NCI-H2227 treated with DMSO at 0.1 percent for 48 hours (cell line): Measurements from ENCODE around the gene ELOVL6.
"Not testable (repeated sequence)": the region's sequence is repeated elsewhere in the genome, so short reads cannot be mapped to it uniquely, and the experiment has no call there.

Source experiments
- DNase-seq: peaks from one replicate; lab custom pipeline; 2025; lab: John Stamatoyannopoulos, UW

ELOVL6 gene

DNA sequence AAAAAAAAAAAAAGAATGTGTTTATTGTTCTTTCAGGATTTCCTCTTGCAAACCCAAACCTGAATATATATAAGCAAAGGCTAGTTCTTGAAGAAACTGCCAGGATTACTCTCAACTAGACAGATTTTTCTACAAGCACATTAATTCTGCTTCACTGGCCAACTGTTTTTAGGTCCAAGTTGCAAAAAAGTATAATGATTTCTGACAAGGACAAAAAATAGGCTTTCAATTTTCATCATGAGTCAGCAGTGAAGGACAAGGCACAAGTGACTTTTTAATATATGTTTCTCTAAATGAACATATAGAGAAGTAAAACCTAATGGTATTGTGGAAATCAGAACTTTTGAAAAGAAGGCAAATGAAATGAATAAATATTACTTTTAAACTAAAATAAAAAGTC, 73.7 kb downstream of the ELOVL6 start:
- DNase-seq, result no peak

DNA sequence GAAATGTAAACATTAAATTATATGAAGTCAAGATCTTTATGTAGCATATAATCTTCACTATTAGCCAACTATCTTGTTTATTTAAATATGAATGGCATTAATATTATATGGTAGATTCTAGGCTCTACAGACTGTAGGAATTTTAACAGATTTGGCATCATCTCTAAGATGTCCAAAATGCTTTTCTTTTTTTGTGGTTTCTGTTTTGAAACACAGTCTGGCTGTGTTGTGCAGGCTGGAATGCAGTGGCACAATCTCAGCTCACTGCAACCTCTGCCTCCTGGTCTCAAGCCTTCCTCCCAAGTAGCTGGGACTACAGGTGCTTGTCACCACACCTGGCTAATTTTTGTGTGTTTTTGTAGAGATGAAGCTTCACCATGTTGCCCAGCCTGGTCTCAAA, 76.2 kb downstream of the ELOVL6 start:
- DNase-seq, result no peak

DNA sequence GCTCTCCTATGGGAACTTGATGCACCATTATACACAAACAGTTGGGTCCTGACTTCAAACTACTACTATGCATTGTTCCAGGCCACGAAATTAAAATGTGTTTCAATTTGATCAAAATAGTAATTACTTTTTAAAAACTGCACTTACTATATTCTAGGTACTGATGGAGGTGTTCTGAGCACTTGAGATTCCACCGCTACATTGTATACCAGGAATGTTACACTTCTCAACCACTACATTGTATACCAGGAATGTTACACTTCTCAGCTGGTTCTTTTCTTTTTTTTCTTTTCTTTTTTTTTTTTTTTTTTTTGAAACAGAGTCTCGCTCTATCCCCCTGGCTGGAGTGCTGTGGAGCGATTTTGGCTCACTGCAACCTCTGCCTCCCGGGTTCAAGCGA, 77.9 kb downstream of the ELOVL6 start:
- DNase-seq, result no peak

DNA sequence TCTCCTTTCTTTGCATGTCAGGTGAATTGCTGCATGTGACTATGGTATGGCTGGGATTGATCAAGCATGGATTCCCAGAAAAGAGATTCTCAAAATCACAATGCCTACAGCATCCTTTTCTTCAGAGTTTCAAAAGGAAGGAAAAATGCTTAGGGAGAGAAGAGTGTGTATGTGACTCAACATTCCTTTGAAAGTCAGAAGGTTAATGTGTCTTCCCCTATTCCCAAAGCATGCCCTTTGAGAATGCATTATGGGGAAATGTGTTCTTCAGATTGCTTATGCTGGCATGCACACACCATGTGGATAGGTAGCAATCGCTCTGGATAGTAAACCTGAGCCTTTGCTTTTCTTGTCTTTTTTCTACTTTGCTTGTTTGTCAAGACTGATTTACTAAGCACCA, 78.5 kb downstream of the ELOVL6 start:
- DNase-seq, result no peak

DNA sequence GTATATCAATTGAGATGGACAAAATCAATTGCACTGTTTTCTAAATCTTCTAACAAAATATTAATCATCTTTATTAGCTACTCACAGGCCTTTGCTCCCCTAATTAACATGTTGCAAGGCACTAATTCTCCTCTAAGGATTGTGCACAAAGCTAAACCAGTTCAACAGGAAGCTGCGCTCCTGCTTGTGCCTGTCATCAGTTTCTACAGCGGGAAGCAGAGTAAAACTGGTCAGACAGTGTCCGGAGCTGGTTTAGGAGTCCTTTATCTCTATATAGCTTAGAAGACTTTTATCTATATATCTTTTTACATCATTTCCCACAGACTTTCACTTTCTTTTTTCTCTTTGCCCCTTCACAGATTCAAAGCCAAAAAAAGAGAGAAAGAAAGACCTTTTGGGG, 79.1 kb downstream of the ELOVL6 start:
- DNase-seq, result no peak

DNA sequence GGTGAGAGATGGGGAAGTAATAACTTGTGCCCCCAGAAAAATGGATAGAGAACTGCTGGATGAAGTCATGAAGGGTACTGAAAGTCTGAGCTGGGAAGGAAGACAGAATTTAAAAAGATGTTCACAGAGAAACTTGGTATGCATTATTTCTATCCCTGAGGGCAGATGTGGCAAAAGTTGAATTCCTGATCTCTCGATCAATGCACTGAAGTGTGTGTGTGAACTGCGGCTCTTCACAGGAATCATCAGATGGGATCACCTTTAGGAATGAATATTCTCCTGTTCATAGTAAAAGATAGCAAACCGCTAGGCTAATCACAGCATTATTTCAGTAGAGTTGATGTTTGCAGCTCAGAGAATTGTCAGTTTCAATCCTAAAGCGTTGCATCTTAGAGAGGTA, 86.4 kb downstream of the ELOVL6 start:
- DNase-seq, result no peak

DNA sequence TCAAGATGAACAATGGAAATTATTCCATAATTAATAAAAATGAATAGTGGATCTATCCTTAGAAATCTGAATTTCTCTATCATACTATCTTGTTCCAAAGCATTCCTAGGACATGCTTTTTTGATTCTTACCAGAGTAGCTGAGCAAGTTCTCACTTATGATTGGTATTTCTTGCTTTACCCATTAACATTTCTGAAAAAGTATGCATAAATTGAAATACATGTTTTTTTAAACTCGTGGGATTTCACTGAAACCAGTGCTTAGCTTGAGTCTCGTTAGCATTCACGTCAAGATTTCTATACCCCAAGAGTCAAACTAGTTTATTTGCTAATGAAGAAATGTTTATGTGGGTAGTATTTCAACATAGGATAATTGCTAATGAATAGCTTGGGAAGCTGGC, 89.0 kb downstream of the ELOVL6 start:
- DNase-seq, result no peak

DNA sequence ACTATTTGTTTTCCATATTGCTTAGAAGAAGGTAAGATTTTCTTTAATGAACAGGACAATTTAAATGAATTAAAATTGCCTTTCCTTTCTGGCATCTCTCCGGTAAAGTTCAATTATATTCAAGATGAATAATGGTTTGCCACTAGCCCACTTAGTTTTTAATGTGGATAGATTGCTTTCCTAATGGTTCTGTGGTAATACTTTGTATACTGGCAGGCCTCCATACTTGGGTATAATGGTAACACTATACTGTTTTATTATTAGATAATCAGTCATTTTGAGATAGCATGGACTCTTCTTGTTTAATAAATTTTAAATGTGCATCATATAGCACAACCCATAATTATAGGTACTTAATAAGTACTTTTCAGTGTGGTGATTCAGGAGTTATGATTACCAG, 89.5 kb downstream of the ELOVL6 start:
- DNase-seq, result no peak

DNA sequence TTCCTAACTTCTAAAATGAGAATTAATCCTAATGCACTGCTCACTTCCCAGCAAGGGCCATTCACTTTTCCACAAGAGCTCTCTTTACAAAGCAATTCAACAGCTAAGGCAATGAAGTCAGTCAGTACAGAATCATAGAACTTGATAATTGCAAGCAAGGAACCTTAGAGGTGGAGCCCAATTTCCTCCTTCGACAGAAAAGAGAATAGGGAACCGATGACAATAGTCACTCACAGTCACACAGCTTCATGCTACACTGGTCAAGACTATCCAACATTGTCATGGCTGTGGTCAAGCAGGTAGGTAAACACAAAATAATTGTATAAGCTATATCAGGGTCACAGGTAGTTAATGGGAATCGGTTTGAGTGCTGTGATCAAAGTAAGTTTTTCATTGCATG, 90.0 kb downstream of the ELOVL6 start:
- no peak for DNase-seq

DNA sequence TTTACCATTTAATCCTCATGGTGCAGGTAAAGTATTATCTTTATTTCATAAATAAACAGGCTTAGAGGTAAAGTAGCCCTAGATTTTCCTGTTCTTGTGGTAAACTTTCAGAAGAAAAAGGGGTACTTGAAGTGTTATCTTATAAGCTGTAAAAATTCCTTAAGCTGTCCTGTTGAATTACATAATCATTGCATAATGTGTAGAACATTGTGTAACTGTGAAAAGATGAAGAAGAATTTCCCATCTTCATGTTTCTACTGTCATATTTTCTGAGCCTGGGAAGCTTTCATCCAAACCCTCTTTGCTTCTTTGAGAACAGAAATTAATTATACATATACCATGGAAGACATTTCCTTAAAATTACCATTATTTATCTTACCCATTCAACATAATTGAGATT, 90.5 kb downstream of the ELOVL6 start:
- DNase-seq, result no peak

DNA sequence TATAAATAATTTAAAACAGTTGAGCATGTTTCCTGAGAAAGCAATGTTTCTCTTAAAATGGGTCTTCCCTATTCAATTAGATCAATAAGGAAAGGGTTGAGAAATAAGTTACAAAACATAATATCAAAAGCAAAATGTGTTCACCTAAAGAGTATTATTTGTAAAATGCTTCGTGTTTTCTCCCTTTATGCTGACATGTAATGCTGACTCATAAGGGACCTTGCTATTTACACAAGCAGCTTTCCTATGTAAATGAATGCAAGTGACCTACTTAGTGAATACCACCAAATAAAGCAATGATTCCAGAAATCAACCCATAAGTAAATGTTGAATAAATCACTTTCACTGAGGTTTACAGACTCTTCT, 91.5 kb downstream of the ELOVL6 start:
- no peak for DNase-seq

DNA sequence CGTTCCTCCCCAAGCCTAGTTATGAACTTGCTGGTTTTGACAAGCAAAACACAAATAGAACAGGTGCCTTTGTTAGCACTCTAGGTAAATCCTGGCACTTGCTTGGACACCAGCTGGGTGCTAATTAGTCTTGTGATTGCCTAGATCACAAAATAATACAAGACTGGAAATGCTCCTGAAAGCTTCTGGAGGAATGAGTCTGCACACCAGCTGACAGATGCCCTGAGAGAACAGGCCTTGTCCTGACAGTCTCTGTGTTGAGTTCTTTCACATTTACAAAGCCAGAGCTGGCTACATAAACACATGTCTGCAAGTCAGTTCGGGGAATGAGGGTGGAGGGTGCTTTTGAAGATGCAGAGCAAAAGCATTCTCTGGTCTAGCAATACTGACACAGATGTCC, 93.8 kb downstream of the ELOVL6 start:
- no peak for DNase-seq

DNA sequence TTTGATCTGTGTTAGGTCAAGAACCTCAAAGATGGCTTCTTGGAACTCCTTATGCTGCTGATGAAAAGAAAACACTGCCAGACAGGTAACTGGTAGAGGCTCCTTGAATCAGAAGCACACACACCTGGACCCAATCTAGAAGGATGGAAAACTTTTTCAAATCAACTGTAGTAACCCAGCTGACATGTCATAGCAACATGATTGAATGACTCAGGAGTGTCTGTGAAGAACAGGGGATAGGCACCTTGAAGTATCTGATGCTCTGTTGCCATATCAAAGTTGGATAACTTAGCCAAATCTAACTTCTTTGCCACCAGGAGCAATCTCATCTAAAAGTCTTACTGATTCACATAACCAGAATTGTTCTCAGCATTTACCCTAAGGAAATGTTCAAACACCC, 98.8 kb downstream of the ELOVL6 start:
- no peak for DNase-seq

DNA sequence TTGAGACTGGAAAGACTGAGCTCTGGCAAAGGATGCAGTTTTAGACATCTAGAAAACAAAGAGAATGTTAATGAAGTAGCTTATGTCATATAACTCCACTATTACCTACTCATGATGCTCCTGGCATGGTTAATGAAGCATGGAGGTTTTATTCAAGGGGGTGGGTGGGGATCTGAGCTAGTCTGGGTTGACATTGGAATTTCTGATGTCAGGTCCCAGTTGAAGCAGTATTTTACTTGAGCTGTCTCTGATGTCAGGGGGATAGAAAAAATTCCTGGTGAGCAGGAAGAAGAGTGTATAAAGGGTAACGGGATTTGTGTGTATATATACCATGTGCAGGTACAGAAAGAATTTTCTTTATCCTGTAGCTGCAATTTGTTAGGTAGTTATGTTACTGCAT, 102.0 kb downstream of the ELOVL6 start:
- DNase-seq, result no peak

DNA sequence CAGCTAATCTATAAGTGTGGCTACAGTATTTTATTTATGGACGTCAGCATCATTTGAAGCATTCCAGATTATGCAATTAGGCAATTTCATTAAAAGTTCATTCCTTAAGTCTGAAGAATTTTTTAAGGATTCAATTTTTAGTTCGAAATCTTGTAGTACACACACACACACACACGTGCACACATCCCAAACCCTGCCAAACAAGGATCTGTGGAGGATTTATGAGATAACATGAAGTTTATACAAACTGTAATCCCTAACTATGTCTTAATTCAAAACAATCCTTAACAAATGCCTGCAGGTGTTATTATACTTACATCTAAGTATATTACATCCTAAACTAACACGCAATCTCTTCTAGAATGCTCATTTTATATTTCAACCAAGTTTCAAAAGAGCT, 105.8 kb downstream of the ELOVL6 start:
- no peak for DNase-seq

DNA sequence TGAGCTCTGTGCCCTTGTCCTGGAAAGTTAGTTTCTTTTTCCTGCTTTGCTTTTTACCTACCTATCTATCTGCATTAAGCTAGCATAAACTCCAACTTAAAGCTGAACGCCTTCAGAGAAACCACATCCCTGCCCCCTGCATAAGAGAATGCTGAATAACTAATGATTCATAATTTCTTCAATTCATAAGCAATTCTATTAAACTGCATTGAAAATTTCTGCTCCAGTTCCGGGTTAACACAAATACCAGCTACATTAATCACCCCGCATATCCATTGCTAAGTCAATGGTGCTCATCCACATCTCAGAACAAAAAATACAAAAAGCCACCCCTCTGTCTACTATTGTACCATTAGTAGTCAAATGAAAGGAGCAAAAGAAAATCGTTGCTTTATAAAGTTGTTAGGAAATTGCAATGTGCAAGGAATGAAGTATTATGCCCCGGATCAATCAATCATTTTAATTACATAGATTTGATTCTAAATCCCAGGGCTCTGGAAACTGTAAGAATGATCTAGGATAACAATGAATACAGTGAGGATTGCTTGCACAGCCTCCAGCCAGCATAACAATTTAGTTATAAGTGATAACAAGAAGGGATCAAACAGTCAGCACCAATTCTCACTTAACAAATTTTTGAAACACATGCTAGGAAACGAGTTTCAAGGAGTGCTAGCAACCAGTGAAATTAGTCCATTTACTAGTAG, 106.8 kb downstream of the ELOVL6 start:
- no peak for DNase-seq

DNA sequence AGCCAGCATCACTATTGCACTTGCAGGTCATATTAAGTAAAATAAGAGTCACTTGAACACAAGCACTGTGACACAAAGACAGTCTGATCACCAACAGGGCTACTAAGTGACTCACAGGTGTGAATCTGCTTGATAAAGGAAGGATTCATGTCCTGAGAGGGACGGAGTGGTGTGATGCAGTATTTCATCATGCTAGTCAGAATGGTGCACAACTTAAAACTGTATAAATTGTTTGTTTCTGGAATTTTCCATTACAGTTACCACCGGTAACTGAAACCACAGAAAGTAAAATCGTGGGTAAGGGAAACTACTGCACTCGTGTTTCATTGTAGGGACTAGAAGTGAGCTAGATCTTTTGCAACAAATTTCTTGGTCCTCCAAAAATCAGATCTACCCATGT, 109.7 kb downstream of the ELOVL6 start:
- DNase-seq, result no peak

DNA sequence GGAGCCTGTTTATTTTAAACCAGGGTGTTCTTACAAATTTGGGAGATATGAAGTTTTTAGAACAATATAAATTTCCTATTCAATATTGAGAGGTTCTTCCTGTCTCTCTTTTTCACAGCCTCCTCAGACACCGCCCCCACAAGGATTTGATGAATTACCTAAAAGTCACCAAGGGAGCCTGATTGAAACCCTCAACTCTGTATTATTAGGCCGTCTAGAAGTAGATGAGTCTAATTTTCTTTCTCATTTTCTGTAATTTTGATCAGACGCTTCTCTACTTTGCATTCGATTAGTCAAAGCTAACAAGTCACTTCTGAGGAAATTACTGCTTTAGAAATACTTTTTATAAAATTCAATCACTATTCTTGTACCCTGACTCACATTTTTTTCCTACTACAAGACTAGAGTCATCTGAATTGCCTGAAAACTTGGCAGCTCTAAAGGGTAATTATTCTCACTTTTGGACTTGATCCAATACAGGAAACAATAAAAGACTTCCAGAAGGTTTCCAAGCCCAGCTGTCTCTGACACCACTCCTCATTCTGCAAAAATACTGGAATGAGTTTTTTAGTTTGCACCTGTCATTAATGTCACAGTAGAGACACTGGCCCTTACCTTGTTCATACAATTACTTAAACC, 111.2 kb downstream of the ELOVL6 start:
- peak; percentile 65 for DNase-seq

DNA sequence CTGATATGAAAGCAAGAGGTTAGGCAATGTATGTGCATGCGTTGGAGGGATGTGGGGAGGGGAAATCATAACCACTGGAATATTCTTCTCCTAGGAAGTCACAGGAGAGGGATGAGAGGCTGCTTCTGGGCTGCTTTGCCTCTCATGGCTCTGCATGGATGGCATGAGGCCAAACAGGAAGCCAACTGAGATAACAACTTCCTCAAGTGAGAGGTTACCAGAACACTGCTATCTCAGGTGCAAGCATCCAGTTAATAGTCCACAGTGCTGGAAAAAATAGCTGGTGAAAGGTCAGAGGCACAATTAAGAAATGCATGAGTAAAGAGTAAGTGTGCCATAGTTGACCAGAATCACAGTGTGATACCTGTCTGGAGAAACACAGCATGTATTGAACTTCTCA, 113.3 kb downstream of the ELOVL6 start:
- no peak for DNase-seq

DNA sequence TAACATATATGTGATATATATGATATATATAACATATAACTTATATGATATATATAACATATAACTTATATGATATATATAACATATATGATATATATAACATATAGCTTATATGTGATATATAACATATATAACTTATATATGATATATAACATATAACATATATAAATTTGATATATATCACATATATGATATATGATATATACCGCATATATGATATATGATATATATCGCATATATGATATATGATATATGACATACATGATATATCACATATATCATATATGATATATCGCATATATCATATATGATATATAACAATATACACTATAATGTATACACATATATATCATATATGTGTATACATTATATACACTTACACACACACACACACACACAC, 114.3 kb downstream of the ELOVL6 start:
- DNase-seq, result no peak

DNA sequence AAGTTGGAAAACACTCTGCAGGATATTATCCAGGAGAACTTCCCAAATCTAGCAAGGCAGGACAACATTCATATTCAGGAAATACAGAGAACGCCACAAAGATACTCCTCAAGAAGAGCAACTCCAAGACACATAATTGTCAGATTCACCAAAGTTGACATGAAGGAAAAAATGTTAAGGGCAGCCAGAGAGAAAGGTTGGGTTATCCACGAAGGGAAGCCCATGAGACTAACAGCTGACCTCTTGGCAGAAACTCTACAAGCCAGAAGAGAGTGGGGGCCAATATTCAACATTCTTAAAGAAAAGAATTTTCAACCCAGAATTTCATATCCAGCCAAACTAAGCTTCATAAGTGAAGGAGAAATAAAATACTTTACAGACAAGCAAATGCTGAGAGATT, 120.3 kb downstream of the ELOVL6 start:
- not testable (repeated sequence) for DNase-seq

DNA sequence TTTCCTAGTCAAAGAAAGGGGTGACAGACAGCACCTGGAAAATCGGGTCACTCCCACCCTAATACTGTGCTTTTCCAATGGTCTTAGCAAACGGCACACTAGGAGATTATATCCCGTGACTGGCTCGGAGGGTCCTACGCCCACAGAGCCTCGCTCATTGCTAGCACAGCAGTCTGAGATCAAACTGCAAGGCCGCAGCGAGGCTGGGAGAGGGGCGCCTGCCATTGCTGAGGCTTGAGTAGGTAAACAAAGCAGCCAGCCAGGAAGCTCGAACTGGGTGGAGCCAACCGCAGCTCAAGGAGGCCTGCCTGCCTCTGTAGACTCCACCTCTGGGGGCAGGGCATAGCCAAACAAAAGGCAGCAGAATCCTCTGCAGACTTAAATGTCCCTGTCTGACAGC, 121.6 kb downstream of the ELOVL6 start:
- not testable (repeated sequence) for DNase-seq

DNA sequence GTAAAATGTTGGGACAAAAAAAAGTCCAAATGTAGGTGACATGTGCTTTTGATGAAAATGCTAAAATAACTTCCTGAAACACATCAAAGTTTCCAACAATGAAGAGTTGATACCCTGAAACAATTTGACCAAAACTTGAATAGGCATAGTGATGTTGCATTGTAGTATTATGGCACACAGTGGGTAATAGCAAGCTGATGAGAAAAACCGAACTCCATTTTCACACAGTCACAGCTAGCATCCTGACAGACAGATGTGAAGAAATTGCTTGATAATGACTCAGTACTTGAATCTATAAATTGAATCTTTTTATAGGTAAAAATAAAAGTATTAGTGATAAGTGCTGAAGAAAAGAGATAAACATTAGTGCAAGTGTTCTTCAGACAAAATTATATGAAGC, 122.5 kb downstream of the ELOVL6 start:
- DNase-seq, result no peak

DNA sequence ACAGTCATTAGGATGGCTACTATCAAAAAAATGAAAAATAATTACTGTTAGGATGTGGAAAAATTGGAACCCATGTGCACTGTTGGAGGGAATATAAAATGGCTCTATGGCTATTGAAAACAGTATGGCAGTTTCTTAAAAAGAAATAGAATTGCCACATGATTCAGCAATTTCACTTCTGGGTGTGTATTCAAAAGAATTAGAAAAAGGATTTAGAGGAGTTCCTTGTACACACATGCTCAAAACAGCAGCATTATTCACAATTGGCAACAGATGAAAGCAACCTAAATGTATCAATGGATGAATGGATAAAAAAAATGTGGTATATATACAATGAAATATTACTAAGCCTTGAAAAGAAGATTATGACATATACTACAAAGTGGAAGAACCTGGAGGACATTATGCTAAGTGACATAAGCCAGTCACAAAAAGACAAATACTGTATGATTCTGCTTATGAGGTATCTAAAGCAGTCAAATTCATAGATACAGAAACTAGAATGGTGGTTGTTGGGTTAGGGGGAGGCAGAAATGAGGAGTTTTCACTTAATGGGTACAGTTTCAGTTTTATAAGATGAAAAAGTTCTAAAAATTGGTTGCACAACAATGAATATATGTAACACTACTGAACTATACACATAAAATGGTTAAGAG, 123.2 kb downstream of the ELOVL6 start:
- no peak for DNase-seq
